IMR-90 (cell line): ENCODE data around the gene ATG12. TPM values are rescaled to one million over a fixed set of nuclear protein-coding genes. Genes with fewer than 3 reads are reported as not detected.

Experiments
- ATAC-seq: fragments of 200-7000 bp; cut with Tn5 transposase; 2 replicates; pipeline ENCODE4 v1.9.1; 2020; ENCODE audit warnings: low read depth, mild to moderate bottlenecking, moderate library complexity
- BruUV-seq: library from RNA; stranded (reverse); fragments of 400-500 nt; replicated peaks from 2 replicates; lab custom pipeline; 2021; lab: Mats Ljungman, UMichigan
- CTCF ChIA-PET: fragments of 300-600 bp; formaldehyde crosslinking; extraction: SDS; loops from one replicate; lab custom pipeline; 2021; ENCODE audit warnings: antibody characterized with exemption; lab: Yijun Ruan, JAX
- POLR2A ChIA-PET: fragments of 300-600 bp; sonication (Branson Sonifier 250); formaldehyde crosslinking; loops from one replicate; lab custom pipeline; 2022; ENCODE audit warnings: antibody characterized with exemption; ENCODE audit not compliant: unreplicated experiment; lab: Charles Lee
- DNase-seq: peaks from one replicate; pipeline ENCODE4 v3.0.0; 2013
- H2AFZ ChIP-seq: replicated peaks from 2 replicates; pipeline ENCODE3; 2013; ENCODE audit warnings: low read length, mild to moderate bottlenecking; ENCODE audit not compliant: poor library complexity
- H2AK5ac ChIP-seq: 2 replicates; pipeline ENCODE4 v1.6.1; 2013; ENCODE audit warnings: low read depth, low read length, inconsistent platforms
- H2AK9ac ChIP-seq: replicated peaks from 2 replicates; pipeline ENCODE3; 2013; ENCODE audit warnings: mild to moderate bottlenecking, low read depth, low read length, moderate library complexity; ENCODE audit not compliant: poor library complexity
- H2BK120ac ChIP-seq: 2 replicates; pipeline ENCODE4 v1.6.1; 2013; ENCODE audit warnings: low read depth, low read length, inconsistent platforms
- H2BK15ac ChIP-seq: 3 replicates; pipeline ENCODE4 v1.6.1; 2013; ENCODE audit warnings: low read depth, low read length, inconsistent platforms
- H2BK20ac ChIP-seq: 2 replicates; pipeline ENCODE4 v1.6.1; 2013; ENCODE audit warnings: low read depth, mild to moderate bottlenecking, inconsistent platforms, low read length, moderate library complexity
- H2BK5ac ChIP-seq: 2 replicates; pipeline ENCODE4 v1.6.1; 2013; ENCODE audit warnings: mild to moderate bottlenecking, low read depth, low read length, inconsistent platforms; ENCODE audit not compliant: poor library complexity, severe bottlenecking
- H3K14ac ChIP-seq: replicated peaks from 2 replicates; pipeline ENCODE4 v1.6.1; 2013; ENCODE audit warnings: low read depth, low read length, inconsistent platforms
- H3K18ac ChIP-seq: 2 replicates; pipeline ENCODE4 v1.6.1; 2013; ENCODE audit warnings: low read depth, low read length, control low read depth
- H3K23ac ChIP-seq: 2 replicates; pipeline ENCODE4 v1.6.1; 2013; ENCODE audit warnings: low read depth, low read length, inconsistent platforms
- H3K27ac ChIP-seq: 2 replicates; pipeline ENCODE4 v1.5.1; 2013; ENCODE audit warnings: mild to moderate bottlenecking, control low read depth, low read length; ENCODE audit not compliant: insufficient read depth
- H3K27me3 ChIP-seq: 2 replicates; pipeline ENCODE4 v1.6.1; 2013; ENCODE audit warnings: low read length; ENCODE audit not compliant: control insufficient read depth, insufficient read depth
- H3K36me3 ChIP-seq: 2 replicates; pipeline ENCODE4 v1.6.1; 2013; ENCODE audit warnings: low read length, mixed read lengths; ENCODE audit not compliant: control insufficient read depth, insufficient read depth
- H3K4ac ChIP-seq: 2 replicates; pipeline ENCODE4 v1.6.1; 2013; ENCODE audit warnings: low read depth, low read length, inconsistent platforms
- H3K4me1 ChIP-seq: 2 replicates; pipeline ENCODE4 v1.6.1; 2013; ENCODE audit warnings: low read length, mixed read lengths; ENCODE audit not compliant: control insufficient read depth, insufficient read depth
- H3K4me2 ChIP-seq: 2 replicates; pipeline ENCODE4 v1.6.1; 2013; ENCODE audit warnings: low read depth, mild to moderate bottlenecking, control low read depth, low read length, moderate library complexity
- H3K4me3 ChIP-seq: 2 replicates; pipeline ENCODE4 v1.5.1; 2013; ENCODE audit warnings: low read depth, mild to moderate bottlenecking, control low read depth, low read length, moderate library complexity; ENCODE audit not compliant: insufficient read depth
- H3K56ac ChIP-seq: 2 replicates; pipeline ENCODE4 v1.6.1; 2013; ENCODE audit warnings: low read length, inconsistent platforms; ENCODE audit not compliant: insufficient read depth; ENCODE audit errors: extremely low read depth
- H3K79me1 ChIP-seq, 2 experiments: 2 replicates each; pipeline ENCODE4 v1.6.1; 2013; ENCODE audit warnings: low read length in 2 of 2, inconsistent platforms in 1 of 2, low read depth in 1 of 2
- H3K9ac ChIP-seq: 2 replicates; pipeline ENCODE4 v1.6.1; 2013; ENCODE audit warnings: low read depth, low read length, control low read depth
- H3K9me1 ChIP-seq: 2 replicates; pipeline ENCODE4 v1.6.1; 2013; ENCODE audit warnings: low read length, inconsistent platforms; ENCODE audit not compliant: insufficient read depth
- H3K9me3 ChIP-seq: 2 replicates; pipeline ENCODE4 v1.6.1; 2013; ENCODE audit warnings: low read length; ENCODE audit not compliant: control insufficient read depth, insufficient read depth
- H4K20me1 ChIP-seq: 2 replicates; pipeline ENCODE4 v1.6.1; 2013; ENCODE audit warnings: low read length, inconsistent platforms; ENCODE audit not compliant: insufficient read depth
- H4K5ac ChIP-seq: 2 replicates; pipeline ENCODE4 v1.6.1; 2013; ENCODE audit warnings: mild to moderate bottlenecking, low read depth, low read length, control low read depth
- H4K8ac ChIP-seq, 2 experiments: 2 replicates each; pipeline ENCODE4 v1.6.1; 2013; ENCODE audit warnings: low read depth in 2 of 2, low read length in 2 of 2, control low read depth in 1 of 2, inconsistent platforms in 1 of 2
- H4K91ac ChIP-seq: 2 replicates; pipeline ENCODE4 v1.6.1; 2013; ENCODE audit warnings: low read depth, low read length, inconsistent platforms; ENCODE audit not compliant: insufficient read depth
- CEBPB ChIP-seq: IDR thresholded peaks from 2 replicates; pipeline ENCODE4 v1.6.1; 2012; ENCODE audit warnings: low read depth, low read length, improper control_type of control experiment
- CHD1 ChIP-seq: IDR thresholded peaks from 2 replicates; pipeline ENCODE4 v1.6.1; 2012; ENCODE audit warnings: low read depth, low read length, improper control_type of control experiment
- ELK1 ChIP-seq: fragments of 150-350 bp; IDR thresholded peaks from 2 replicates; pipeline ENCODE4 v1.6.1; 2016; ENCODE audit warnings: low read depth, mild to moderate bottlenecking, low read length, moderate library complexity, borderline replicate concordance
- FOS ChIP-seq: fragments of 150-350 bp; IDR thresholded peaks from 2 replicates; pipeline ENCODE4 v1.6.1; 2016; ENCODE audit warnings: low read depth, low read length
- MAFK ChIP-seq: IDR thresholded peaks from 2 replicates; pipeline ENCODE4 v1.6.1; 2012; ENCODE audit warnings: low read depth, low read length, improper control_type of control experiment
- MXI1 ChIP-seq: IDR thresholded peaks from 2 replicates; pipeline ENCODE4 v1.6.1; 2012; ENCODE audit warnings: low read depth, mild to moderate bottlenecking, low read length, moderate library complexity, borderline replicate concordance
- NFE2L2 ChIP-seq: fragments of 150-350 bp; IDR thresholded peaks from 2 replicates; pipeline ENCODE4 v1.6.1; 2016; ENCODE audit warnings: low read depth, mild to moderate bottlenecking, low read length
- POLR2A ChIP-seq: IDR thresholded peaks from 2 replicates; pipeline ENCODE4 v1.6.1; 2012; ENCODE audit warnings: mild to moderate bottlenecking, low read depth, low read length
- RAD21 ChIP-seq: IDR thresholded peaks from 2 replicates; pipeline ENCODE4 v1.6.1; 2012; ENCODE audit warnings: low read length, improper control_type of control experiment
- RFX5 ChIP-seq: IDR thresholded peaks from 2 replicates; pipeline ENCODE4 v1.8.0; 2012; ENCODE audit warnings: low read depth, mild to moderate bottlenecking, low read length, moderate library complexity
- SMC3 ChIP-seq: fragments of 150-350 bp; IDR thresholded peaks from 2 replicates; pipeline ENCODE4 v1.6.1; 2016; ENCODE audit warnings: low read depth, mild to moderate bottlenecking, antibody characterized with exemption, low read length, moderate library complexity
- WGBS, 2 experiments: methylation state at CpG; one replicate each; pipeline versions ENCODE4 v1.1.5 to v1.1.7; 2013; ENCODE audit warnings: missing lambda C conversion rate in 2 of 2; ENCODE audit not compliant: insufficient read length in 1 of 2; ENCODE audit errors: extremely low coverage in 2 of 2; 5-methylcytosine and 5-hydroxymethylcytosine counted together
- dilution Hi-C: fragments of 300-500 bp; cut with HindIII; formaldehyde crosslinking; loops from one replicate; pipeline ENCODE4 v1.14.3; 2018; ENCODE audit warnings: low sequenced_read_pairs; ENCODE audit not compliant: unreplicated experiment
- in situ Hi-C: fragments of 300-500 bp; cut with MboI; formaldehyde crosslinking; loops from 3 replicates; pipeline ENCODE4 v1.14.3; 2019; ENCODE audit warnings: low sequenced_read_pairs, inconsistent platforms, mixed read lengths
- intact Hi-C: fragments of 100-400 bp; cut with micrococcal nuclease; formaldehyde crosslinking; loops from 2 replicates; pipeline ENCODE4 v1.10.0; 2022
- polyA plus RNA-seq, 3 experiments: library from polyadenylated mRNA; depleted of rRNA; stranded (reverse); fragments of >200 nt; gene quantifications; 2 replicates each; pipeline ENCODE4 v1.2.3, GENCODE V29; 2012; ENCODE audit warnings: low replicate concordance in 1 of 3
- total RNA-seq: library from RNA; depleted of rRNA; stranded (reverse); fragments of >200 nt; gene quantifications from 2 replicates; pipeline ENCODE4 v1.2.3, GENCODE V29; 2012
- TF ChIP-seq, protein P1 (sequence below): fragments of 150-350 bp; IDR thresholded peaks from 2 replicates; pipeline ENCODE4 v1.6.1; 2017; ENCODE audit warnings: mild to moderate bottlenecking, antibody characterized with exemption, low read length, low read depth
- TF ChIP-seq, protein P2 (sequence below): conservative IDR thresholded peaks from 2 replicates; pipeline ENCODE4 v1.5.1; 2012; ENCODE audit warnings: mild to moderate bottlenecking, low read depth, low read length, improper control_type of control experiment

The ATG12 gene
- total and polyA plus RNA-seq, 2 of the 4 experiments (the other 2 are of a cell fraction), result 68.0 to 95.7 TPM

DNA sequence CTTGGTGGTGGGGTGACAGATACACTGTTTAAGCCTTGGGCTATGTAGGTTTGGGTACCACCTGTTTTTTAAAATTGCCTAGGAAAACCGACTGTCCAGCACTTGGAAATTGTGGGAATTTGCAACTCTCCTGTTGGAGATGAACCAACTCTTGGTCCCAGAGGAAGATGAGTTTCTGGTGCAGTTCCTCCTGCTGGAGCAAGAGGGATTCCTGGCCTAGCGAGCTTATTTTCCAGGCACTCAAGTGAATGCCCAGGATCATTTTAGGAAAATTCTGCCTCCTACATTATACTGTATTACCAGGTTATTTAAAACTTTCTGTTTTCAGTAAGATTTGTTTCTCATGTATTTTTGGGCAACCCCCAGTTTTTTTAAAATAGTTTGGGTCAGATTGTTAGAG lies 34.1 kb upstream of the ATG12 start:
- WGBS, 2 experiments, result no CpG with 5 or more reads among the region's 2 CpGs
- no peak overlapping the region for H3K4ac ChIP-seq
- H3K23ac ChIP-seq, result no peak overlapping the region
- H2BK5ac ChIP-seq, result no peak overlapping the region
- ChIA-PET CTCF (no interaction called here), POLR2A (no interaction called here)
- intact Hi-C loops (no loop called here), in situ Hi-C loops (no loop called here), dilution Hi-C loops (no loop called here)
- H4K91ac ChIP-seq, result no peak overlapping the region
- no peak overlapping the region for H3K27ac ChIP-seq
- H4K5ac ChIP-seq, result no peak overlapping the region
- no peak for DNase-seq
- no peak for ATAC-seq
- H3K14ac ChIP-seq, result no peak overlapping the region
- H3K27me3 ChIP-seq, result no peaks in the 10 kb centered on the region
- H3K79me1 ChIP-seq, result peaks cover 9 to 17% of the 10 kb centered on the region in 2 experiments
- no peak overlapping the region for H2BK20ac ChIP-seq
- BruUV-seq, result no TSS peak
- H2AFZ ChIP-seq, result no peak overlapping the region
- no peak overlapping the region for H3K4me2 ChIP-seq
- H2AK5ac ChIP-seq, result no peak overlapping the region
- H4K20me1 ChIP-seq, result no peaks in the 10 kb centered on the region; the same call in 1 of the 2 replicates
- TF ChIP-seq ELK1 (no peak), SMC3 (no peak), RFX5 (no peak), POLR2A (no peak), CHD1 (no peak), MAFK (no peak), FOS (no peak), RAD21 (no peak), MXI1 (no peak), NFE2L2 (no peak), CEBPB (no peak)
- TF ChIP-seq, protein P1, sequence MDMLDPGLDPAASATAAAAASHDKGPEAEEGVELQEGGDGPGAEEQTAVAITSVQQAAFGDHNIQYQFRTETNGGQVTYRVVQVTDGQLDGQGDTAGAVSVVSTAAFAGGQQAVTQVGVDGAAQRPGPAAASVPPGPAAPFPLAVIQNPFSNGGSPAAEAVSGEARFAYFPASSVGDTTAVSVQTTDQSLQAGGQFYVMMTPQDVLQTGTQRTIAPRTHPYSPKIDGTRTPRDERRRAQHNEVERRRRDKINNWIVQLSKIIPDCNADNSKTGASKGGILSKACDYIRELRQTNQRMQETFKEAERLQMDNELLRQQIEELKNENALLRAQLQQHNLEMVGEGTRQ, result no peak
- TF ChIP-seq, protein P2, sequence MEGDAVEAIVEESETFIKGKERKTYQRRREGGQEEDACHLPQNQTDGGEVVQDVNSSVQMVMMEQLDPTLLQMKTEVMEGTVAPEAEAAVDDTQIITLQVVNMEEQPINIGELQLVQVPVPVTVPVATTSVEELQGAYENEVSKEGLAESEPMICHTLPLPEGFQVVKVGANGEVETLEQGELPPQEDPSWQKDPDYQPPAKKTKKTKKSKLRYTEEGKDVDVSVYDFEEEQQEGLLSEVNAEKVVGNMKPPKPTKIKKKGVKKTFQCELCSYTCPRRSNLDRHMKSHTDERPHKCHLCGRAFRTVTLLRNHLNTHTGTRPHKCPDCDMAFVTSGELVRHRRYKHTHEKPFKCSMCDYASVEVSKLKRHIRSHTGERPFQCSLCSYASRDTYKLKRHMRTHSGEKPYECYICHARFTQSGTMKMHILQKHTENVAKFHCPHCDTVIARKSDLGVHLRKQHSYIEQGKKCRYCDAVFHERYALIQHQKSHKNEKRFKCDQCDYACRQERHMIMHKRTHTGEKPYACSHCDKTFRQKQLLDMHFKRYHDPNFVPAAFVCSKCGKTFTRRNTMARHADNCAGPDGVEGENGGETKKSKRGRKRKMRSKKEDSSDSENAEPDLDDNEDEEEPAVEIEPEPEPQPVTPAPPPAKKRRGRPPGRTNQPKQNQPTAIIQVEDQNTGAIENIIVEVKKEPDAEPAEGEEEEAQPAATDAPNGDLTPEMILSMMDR, result no peak
- no peak overlapping the region for H3K18ac ChIP-seq
- H3K56ac ChIP-seq, result no peak overlapping the region
- no peak overlapping the region for H2AK9ac ChIP-seq
- no peaks in the 10 kb centered on the region for H3K9me3 ChIP-seq
- H3K9ac ChIP-seq, result no peak overlapping the region
- H3K4me3 ChIP-seq, result no peak overlapping the region
- no peaks in the 10 kb centered on the region for H3K4me1 ChIP-seq
- no peak overlapping the region for H2BK15ac ChIP-seq
- no peak overlapping the region for H2BK120ac ChIP-seq
- peaks cover 3% of the 10 kb centered on the region; the same call in 1 of the 2 replicates for H3K9me1 ChIP-seq
- no peak overlapping the region for H4K8ac ChIP-seq
- peaks cover 6% of the 10 kb centered on the region for H3K36me3 ChIP-seq
